Measurements from ENCODE around the gene MRPL50. TPM values are rescaled to one million over a fixed set of nuclear protein-coding genes. Genes with fewer than 3 reads are reported as not detected.

MRPL50 gene
- 7.4 and 8.6 TPM in 2 replicates for total RNA-seq

DNA sequence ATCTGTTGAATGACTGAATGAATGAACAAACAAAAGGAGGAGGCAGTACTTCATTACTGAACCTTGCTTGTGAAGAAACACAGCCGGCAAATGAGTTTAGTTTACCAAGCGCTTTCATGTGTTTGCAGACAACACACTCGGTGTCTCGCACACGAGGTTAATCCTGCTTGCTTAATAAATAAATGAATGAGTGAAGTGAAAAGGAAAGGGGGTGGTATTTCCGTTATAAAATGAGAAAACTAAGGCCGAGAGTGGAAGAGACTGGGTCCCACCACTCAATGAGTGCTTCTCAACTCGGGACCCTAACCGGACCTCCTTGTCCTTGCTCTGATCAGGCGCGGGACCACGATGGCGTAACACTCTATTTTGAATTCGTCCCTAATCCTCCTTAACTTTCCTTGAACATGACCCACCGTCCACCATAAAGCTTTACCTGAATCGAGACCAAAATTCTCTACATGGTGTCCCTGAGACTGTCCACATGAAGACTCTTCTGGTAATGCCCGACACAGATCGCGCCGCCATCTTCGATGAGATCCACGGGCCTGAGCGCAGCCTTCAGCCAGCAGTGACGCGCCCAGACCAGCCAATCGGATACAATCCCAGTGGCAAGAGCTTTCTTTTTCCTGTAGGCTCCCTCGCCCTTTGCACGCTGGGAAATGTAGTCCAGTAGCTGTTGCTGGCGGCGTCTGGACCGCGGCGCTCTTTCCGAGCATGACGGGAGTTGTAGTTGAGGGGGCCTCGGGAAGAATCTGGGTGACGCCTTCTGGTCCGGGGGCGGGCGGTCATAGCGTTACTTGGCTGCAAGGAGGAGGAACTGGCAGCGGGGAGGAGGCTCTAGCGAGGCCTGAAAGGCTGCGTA lies at the start of gene MRPL50, which contains the start of gene ZNF189:
Gene MRPL50, minus strand, starts transcription at position 551 of the 862 bp plus-strand sequence. Its CDS starts 26 bp downstream, at position 525.
Gene ZNF189, plus strand, starts transcription at position 784 of the 862 bp plus-strand sequence. CDS start 306 bp downstream, outside the sequence.

DNA sequence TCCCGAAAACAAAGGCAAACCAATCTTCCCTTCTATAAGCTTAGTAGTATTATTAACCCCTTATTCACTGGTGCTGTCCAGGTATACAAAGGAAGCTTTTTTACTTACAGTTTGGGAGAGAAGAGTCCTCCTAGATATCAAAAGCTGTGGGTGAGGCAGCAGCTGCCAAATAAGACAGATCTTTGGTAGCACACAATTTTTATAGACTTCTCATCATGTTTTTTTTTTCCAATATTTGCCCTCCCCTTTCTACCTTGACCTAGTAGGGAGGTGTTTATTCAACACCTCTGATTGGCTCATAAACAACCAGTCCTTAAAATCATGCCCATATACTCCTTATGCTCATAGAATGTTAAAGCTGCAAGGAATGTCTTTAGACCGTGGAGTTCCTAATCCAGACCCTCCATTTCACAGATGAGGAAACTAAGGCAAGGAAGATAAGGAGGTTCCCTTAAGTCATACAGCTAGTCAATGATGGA lies 37.2 kb upstream of the MRPL50 start, which contains the start of gene ALDOB:
Gene ALDOB, minus strand, starts transcription at position 174 of the 479 bp plus-strand sequence. CDS start 4,887 bp downstream, outside the sequence.

DNA sequence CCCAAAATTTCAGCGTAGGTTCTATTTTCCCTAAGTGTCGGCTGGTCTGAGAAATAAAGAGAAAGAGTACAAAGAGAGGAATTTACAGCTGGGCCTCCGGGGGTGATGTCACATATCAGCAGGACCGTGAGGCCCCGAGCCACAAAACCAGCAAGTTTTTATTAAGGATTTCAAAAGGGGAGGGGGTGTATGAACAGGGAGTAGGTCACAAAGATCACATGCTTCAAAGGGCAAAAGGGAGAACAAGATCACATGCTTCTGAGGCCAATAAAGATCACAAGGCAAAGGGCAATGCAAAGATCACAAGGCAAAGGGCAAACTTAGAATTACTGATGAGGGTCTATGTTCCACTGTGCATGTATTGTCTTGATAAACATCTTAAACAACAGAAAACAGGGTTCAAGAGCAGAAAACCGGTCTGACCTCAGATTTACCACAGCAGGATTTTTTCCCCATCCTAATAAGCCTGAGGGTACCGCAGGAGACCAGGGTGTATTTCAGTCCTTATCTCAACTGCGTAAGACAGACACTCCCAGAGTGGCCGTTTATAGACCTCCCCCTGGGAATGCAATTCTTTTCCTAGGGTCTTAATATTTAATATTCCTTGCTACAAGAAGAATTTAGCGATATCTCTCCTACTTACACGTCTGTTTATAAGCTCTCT lies 13.4 kb downstream of the MRPL50 start, which contains the start of gene BAAT:
Gene BAAT, minus strand, starts transcription at position 134 of the 664 bp plus-strand sequence. CDS start 13,602 bp downstream, outside the sequence.

Other genes starting within 250 kb of the MRPL50 start
- gene BAAT, start 13.6 kb downstream of the MRPL50 start, total RNA-seq, result 0.13 and 0.16 TPM in 2 replicates
- gene ZNF189, start 233 bp upstream of the MRPL50 start, total RNA-seq, result 4.4 and 8.2 TPM in 2 replicates
- gene ALDOB, start 37.2 kb upstream of the MRPL50 start, total RNA-seq, result not detected in 2 replicates
- gene RNF20, start 135.2 kb upstream of the MRPL50 start, total RNA-seq, result 10.3 and 10.9 TPM in 2 replicates
- not detected in 2 replicates for gene PPP3R2, start 196.4 kb upstream of the MRPL50 start, total RNA-seq

Measured in mesangial cell (primary cell).